HS-5 (cell line): ENCODE results near the gene FAM20C.

Experiments
- DNase-seq: peaks from one replicate; pipeline ENCODE4 v3.0.0-alpha.2; 2012; ENCODE audit warnings: low read depth

The FAM20C gene

DNA sequence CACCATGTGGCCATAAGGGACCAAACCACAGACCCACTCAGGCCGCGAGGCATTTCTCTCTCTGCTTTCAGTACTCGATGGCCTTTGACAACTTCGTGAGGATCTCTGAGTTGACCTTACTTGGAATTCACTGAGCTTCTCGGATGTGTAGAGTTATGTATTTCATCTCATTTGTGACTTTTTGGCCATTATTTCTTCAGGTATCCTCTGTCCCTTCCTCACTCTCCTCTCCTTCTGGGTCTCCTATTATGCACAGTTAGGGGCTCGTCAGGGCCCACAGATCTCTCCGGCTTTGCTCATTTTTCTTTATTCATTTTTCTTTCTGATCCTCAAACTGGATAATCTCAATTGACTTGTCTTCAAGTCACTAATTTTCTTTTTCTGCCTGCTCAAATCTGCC is 81.0 kb downstream of the FAM20C start:
- DNase-seq = no peak

GRCh38 chr7:274266-274665 is 81.9 kb downstream of the FAM20C start:
- DNase-seq = no peak

- no peak for DNase-seq
Measured at GRCh38 chr7:276230-276835, 84.0 kb downstream of the FAM20C start.

GRCh38 chr7:277228-277627 is 84.9 kb downstream of the FAM20C start:
- no peak for DNase-seq

- DNase-seq = no peak
Measured at GRCh38 chr7:278081-278480, 85.7 kb downstream of the FAM20C start.

DNA sequence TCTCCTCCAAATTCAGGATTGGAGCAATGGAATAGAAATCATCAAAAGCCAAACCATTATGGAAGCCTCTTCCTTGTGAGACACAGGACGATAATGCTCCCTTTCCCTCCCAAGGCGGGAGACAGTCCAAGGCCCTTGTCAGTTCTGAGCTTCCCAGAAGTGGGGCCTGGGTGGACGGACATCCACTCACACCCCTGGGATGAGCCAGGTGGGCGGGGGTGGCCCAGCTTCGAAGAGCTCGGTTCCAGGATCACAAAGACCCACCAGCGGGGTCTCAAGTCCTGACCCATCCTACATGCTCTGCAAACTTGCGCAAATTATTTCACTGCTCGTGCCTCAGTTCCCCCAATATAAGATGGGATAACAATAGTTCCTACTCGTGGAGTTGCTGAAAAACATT is 87.5 kb downstream of the FAM20C start:
- DNase-seq = no peak

- DNase-seq = no peak
Measured at GRCh38 chr7:280461-280860, 88.1 kb downstream of the FAM20C start.

DNA sequence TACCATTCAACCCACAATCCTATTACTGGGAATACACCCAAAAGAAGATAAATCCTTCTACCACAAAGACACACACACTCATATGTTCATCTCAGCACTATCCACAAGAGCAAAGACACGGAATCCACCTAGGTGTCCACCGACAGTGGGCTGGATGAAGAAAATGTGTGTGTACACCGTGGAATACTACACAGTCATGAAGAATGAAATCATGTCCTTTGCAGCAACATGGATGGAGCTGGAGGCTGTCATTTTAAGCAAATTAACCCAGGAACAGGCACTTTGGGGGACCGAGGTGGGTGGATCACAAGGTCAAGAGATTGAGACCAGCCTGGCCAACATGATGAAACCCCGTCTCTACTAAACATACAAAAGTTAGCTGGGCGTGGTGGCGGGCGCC is 89.3 kb downstream of the FAM20C start:
- no peak for DNase-seq

GRCh38 chr7:282621-283020 is 90.2 kb downstream of the FAM20C start:
- DNase-seq = no peak

- DNase-seq = no peak
Measured at GRCh38 chr7:284762-285722, 92.7 kb downstream of the FAM20C start.

DNA sequence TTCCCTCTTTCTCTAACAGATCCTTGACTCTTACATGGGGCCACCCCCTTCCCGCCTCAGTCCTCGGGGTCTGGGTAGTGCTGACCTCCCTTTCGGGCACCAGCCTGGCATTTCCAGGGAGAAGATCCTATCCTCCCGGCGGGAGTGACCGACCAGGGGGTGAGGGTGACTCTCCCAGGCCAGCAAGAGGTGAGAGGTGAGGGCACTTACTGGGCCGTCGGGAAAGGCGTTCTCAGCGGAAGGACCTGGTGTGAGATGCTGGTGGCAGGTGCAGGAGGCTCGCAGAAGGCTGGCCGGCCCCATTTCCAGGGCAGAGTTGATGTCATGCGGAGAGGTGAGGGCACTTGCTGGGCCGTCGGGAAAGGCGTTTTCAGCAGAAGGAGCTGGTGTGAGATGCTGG is 93.4 kb downstream of the FAM20C start:
- no peak for DNase-seq

- DNase-seq = no peak
Measured at GRCh38 chr7:286266-286665, 93.9 kb downstream of the FAM20C start.

- DNase-seq = no peak
Measured at GRCh38 chr7:288671-289101, 96.3 kb downstream of the FAM20C start.

- no peak for DNase-seq
Measured at GRCh38 chr7:289209-289755, 96.9 kb downstream of the FAM20C start.

DNA sequence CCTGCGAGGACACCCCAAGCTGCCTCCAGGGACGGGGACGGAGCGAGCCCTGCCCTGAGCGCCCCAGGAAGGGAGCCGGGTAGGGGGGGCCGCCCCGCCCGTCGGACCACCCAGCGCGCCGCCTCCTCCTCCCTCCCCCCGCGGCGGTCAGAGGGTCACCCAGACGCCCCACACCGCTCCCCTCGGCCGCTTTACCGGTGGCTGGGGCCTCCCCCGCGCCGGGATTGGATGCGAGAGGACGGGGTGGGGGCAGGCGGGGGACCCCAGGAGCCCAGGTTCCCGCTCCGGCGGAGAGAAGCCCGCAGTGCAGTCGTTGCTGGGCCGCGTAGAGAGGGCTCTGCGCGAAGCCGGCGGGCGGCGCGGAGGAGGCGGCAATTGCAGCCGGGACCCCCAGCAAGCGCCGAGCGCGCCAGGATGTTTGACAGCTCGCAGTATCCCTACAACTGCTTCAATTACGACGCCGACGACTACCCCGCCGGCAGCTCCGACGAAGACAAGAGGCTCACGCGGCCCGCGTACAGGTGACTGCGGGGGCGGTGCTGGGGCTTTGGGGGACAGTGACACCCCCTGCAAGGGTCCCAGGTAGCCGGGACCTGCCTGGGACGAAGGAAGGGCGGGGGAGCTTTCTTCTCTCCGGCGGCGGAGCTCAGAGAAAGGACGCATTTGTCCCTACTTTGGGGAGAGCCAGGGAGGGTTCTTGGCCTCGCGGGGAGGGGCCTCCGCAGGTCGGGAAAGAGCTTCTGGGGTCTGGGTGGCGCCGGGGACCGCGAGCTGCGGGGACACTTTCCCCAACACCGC is 97.6 kb downstream of the FAM20C start, which contains the start of gene FOXL3:
FOXL3 (plus strand) TSS at position 415 of the 798 bp plus-strand sequence; CDS start at position 415, 0 bp downstream.
- DNase-seq = no peak

GRCh38 chr7:290554-291372 is 98.4 kb downstream of the FAM20C start:
- no peak for DNase-seq

GRCh38 chr7:291373-292092 is 99.2 kb downstream of the FAM20C start:
- no peak for DNase-seq

DNA sequence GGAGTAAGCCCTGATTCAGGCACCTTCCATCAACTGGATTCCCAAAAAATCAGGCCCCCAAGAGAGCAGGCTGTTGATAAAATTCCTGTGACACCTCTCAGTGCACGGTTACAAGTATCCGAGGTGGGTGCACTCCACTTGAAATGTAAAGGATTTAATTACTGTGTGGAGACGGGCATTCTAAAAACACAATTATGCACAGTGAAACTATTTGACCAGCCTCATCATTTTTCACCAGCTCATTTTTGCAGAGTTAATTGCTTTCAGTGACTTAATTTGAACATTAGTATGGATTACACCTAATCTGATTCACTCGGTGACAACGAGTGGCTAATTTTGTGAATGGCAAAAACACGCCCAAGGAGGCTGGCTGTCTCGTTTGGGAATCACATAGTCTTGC is 99.9 kb downstream of the FAM20C start:
- DNase-seq = no peak

- no peak for DNase-seq
Measured at GRCh38 chr7:292826-293225, 100.5 kb downstream of the FAM20C start.

GRCh38 chr7:293681-294439 is 101.5 kb downstream of the FAM20C start:
- no peak for DNase-seq
